H54 (cell line): ENCODE data around the gene C11orf86.
"Not testable (repeated sequence)": the region's sequence is repeated elsewhere in the genome, so short reads cannot be mapped to it uniquely, and the experiment has no call there.

Experiments
- DNase-seq: peaks from one replicate; pipeline ENCODE4 v3.0.0; 2011; ENCODE audit warnings: low spot score, mixed read lengths; ENCODE audit not compliant: insufficient read length
- FAIRE-seq: peaks from 3 replicates; lab custom pipeline; 2011; peaks lifted over from hg19 to GRCh38; lab: Jason Lieb, UNC
- POLR2A ChIP-seq: IDR thresholded peaks from 2 replicates; pipeline ENCODE4 v1.6.1; 2011; ENCODE audit warnings: low read depth, mild to moderate bottlenecking, low read length

The C11orf86 gene

DNA sequence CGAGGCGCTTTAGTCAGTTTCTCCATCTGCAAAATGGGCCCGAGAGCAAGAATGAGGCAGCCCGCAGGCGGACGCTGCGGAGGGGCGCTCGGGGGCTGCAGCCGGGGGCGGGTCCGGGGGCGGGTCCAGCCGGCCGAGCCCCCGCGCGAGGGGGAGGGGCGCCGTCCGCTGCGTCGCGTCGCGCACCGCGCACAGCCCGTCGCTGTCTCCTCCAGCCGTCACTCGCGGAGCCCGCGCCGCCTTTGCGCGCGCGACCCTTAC, 17.2 kb upstream of the C11orf86 start:
- DNase-seq (no peak), FAIRE-seq (no peak)
- TF ChIP-seq POLR2A: no peak

- DNase-seq (peak; percentile 98), FAIRE-seq (no peak)
- peak; percentile 76 for TF ChIP-seq POLR2A
Measured at GRCh38 chr11:66958232-66958955, 16.7 kb upstream of the C11orf86 start, which contains the start of gene PC. TSS of gene PC (minus strand) at chr11:66958383. CDS start at chr11:66872159, 86,224 bp downstream.

DNA sequence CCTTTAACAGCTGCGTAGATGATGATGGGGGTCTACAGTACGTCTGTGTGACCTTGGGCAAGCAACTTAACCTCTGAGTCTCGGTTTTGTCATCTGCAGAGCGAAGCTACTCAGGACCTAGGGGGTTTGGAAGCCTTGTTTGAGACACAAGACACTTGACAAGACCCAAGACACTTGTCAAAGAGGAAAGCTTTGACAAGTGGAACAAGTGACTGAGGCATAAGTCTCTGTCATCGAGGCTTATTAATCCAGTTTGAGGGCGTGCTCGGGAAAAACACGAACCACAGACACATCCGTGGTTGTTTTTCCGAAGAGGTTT, 16.2 kb upstream of the C11orf86 start:
- FAIRE-seq (no peak), DNase-seq (no peak)
- no peak for TF ChIP-seq POLR2A

GRCh38 chr11:66961691-66962213, 13.4 kb upstream of the C11orf86 start:
- FAIRE-seq, DNase-seq: not testable (repeated sequence)

- TF ChIP-seq POLR2A: no peak
- DNase-seq (no peak), FAIRE-seq (no peak)
Measured at GRCh38 chr11:66962247-66962646, 12.9 kb upstream of the C11orf86 start.

DNA sequence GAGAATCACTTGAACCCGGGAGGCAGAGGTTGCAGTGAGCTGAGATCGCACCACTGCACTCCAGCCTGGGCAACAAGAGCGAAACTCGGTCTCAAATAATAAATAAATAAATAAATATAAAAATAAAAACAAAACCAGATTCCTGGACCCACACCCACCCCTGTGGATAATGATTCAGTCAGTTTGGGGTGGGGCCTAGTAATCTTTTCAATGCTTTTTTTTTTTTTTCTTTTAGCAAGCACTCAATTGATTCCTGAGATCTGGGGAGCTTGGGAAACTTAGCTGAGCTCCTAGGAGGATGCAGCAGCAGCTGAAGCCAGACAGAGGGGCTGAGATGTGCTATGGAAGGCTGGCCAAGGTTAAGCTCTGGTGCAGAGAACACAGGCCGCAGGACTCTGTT, 12.3 kb upstream of the C11orf86 start:
- TF ChIP-seq POLR2A: no peak
- FAIRE-seq: no peak
- DNase-seq: no peak

GRCh38 chr11:66964495-66964894, 10.6 kb upstream of the C11orf86 start:
- FAIRE-seq: no peak
- no peak for DNase-seq
- TF ChIP-seq POLR2A: no peak

DNA sequence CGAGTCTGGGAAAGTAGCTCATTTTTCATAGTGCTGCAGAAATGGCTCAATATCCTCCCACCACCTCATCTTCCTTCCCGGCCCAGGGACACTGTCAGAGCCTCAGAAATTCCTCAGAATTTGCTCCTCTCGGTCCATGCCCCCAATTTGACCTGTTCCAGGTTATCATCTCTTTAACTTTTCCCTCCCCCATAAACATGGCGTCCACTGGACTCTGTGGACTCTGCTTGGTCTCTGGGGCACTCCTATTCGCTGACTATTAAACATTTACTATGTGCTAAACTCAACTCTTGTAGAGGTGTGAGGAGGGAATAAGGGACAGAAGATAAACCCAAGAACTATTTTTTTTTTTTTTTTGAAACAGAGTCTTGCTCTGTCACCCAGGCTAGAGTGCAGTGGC, 8.8 kb upstream of the C11orf86 start:
- DNase-seq: no peak
- TF ChIP-seq POLR2A: no peak
- no peak for FAIRE-seq

DNA sequence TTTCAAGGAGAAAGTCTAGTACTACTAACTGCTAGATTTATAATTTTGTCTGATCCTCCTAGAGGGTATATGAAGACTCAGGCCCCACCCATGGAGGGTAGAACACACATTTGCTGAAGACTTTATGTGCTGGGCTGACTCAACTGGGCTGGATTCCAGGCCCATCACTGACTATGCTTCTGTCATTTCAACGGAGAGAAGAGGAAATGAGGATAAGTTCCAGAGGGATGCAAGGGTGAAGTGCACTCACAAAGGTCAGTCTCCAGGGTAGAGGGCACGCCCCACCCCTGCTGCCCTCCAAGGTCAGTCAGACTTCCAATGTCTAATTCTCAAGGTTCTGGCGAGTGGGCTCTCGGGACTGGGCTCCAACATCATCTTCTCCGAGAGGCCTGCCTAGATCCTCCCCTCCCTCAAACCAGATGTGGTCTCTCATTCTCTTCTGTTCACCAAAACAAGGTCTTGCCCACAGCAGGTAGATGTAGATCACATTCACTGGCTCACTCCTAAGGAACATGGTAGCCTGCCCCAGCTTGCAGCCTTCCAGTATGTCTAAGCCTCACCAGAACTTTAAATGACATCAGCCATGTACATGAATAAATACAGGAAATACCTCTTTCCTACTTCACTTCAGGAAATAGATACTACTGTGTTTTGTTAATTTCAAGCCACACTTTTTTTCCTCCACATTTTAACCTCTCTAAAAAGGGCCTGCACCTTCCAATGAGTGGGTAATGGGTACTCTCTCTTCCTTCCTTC, 7.3 kb upstream of the C11orf86 start:
- FAIRE-seq (no peak), DNase-seq (no peak)
- TF ChIP-seq POLR2A: no peak

- TF ChIP-seq POLR2A: no peak
- DNase-seq (no peak), FAIRE-seq (no peak)
Measured at GRCh38 chr11:66969584-66970225, 5.4 kb upstream of the C11orf86 start.

GRCh38 chr11:66970371-66970806, 4.7 kb upstream of the C11orf86 start:
- TF ChIP-seq POLR2A: no peak
- no peak for FAIRE-seq
- DNase-seq: no peak

- FAIRE-seq: peak; percentile 70
- peak; percentile 75 for DNase-seq
- no peak for TF ChIP-seq POLR2A
Measured at GRCh38 chr11:66970807-66971442, 4.2 kb upstream of the C11orf86 start.

DNA sequence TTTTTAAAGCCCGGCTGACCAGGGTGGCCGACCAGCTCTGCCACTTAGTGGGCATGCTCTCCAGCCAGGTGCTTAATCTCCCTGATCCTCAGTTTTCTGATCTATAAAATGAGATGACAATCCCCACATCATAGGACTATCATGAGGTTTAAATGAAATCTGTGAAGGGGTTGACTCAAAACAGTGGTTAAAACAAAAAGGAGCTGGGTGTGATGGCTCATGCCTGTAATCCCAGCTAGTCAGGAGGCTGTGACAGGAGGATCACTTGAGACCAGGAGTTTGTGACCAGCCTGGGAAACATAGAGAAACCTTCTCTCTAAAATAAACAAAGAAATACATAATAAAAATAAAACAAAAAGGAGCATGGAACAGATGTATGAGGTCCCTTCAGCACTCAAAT, 3.6 kb upstream of the C11orf86 start:
- DNase-seq: no peak
- no peak for FAIRE-seq
- no peak for TF ChIP-seq POLR2A

GRCh38 chr11:66973956-66974580, 1.0 kb upstream of the C11orf86 start:
- no peak for FAIRE-seq
- TF ChIP-seq POLR2A: no peak
- no peak for DNase-seq
